GM18508 (cell line): ENCODE data around the gene PCP2.

Experiments
- ATAC-seq: cut with Tn5 transposase; IDR thresholded peaks from one replicate; pipeline ENCODE4 v1.9.1; 2021; ENCODE audit warnings: moderate number of reproducible peaks; ENCODE audit not compliant: insufficient read depth, unreplicated experiment

The PCP2 gene

DNA sequence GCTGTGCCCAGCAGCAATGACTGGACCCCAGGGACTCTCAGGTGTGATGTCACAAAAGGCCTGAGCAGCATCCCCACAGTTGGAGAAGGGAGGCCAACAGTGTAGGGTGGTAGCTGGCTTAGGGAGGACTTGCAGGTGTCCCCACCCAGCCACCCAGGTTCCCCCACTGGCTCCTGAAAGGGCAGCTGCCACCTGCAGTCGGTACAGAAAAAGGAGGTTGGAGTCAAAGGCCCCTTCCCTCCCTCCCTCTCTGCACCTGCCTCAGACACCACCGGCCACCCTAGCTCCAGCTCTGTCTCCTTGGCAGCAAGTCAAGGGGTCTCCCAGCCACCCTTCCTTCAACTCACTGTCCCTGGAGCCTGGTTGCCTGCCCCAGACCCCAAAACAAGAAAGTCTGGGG lies at the start of gene PCP2:
Gene PCP2 (minus strand): TSS at position 22 of the 400 bp plus-strand sequence. CDS start 262 bp downstream, outside the sequence.
- no peak for ATAC-seq

DNA sequence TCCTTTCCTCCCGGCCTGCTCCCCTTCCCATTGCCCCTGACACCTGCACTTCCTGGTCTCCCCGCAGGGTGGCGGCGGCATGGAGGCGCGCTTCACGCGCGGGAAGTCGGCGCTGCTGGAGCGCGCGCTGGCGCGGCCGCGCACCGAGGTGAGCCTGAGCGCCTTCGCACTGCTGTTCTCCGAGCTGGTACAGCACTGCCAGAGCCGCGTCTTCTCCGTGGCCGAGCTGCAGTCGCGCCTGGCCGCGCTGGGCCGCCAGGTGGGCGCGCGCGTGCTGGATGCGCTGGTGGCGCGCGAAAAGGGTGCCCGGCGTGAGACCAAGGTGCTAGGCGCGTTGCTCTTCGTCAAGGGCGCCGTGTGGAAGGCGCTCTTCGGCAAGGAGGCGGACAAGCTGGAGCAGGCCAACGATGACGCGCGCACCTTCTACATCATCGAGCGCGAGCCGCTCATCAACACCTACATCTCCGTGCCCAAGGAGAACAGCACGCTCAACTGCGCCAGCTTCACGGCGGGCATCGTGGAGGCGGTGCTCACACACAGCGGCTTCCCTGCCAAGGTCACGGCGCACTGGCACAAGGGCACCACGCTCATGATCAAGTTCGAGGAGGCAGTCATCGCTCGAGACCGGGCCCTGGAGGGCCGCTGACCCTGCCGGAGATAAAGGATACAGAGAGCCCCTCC lies 48.8 kb upstream of the PCP2 start:
- no peak for ATAC-seq

DNA sequence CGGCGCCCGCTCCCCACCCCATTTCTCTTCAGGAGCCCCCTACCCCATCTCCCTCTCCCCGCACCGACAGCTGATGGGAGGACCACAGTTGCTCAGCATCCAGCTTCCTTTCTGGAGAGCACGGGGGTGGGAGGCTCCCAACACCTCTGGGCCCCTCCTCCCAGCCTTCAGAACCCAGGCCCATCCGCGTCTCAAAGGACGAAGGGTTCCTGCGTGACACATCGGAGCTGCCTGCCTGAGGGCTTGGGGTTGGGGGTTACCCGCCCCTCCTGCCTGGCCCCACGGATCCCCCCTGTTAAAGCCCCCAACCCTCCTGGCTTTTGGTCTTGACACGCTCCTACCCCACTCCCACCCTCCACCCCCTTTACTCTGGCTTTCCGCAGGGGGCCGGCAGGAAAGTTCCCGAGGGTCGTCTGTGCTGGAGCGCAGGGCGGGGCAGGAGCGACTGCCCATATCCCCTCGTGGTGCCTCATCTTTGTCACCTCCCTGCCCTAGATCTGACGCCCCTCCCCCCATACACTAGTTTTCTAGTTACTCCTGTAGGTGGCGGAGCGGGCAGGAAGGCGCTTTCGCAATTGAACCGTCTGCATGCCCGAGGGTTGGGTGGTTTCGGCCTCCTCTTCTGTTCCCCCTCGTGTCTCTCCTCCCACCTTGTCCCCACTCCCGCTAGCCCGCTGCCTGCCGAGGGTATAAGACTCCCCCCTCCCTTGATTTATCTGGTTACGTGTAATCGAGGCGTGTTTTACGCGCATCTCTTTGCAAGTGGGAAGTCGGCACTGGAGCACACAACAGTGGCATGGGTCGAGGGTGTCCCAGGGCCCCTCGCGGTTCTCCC lies 48.0 kb upstream of the PCP2 start:
- ATAC-seq = no peak

DNA sequence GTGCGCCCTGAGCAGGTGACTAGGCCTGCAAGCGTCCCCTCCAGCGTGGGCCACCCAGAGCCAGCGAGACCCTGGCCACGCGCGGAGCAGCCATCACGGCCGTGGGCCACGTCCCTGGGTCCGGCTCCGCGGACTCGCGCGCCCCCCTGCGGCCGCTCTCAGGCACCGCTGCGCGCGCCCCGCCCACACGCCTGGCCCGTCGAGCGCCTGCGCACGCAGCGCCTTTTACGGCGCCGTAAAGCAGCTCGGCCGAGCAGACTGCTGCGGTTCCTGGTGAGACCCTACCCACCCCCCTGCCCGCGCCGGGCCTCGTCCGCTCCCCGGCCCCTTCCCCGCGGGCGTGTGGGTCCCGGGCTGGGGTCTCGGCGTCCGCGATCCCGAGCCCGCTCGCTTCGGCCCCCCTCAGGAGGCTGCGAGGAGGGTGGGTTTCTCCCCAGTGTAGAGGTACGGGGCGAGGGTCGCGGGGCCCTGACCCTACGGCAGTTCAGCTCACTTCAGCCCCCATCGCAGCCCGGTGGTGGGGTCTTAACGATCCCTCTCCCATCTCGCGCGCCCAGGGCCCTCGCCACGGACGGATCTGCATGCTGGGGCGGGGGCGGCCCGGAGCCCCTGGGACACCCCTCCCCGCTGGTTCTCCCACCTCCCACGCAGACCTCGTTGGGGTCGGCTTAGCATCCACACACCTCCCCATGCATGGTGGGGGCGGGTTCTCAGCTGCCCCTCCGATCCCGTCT lies 47.3 kb upstream of the PCP2 start, which contains the start of gene TRAPPC5:
Gene TRAPPC5 (plus strand): TSS at position 228 of the 734 bp plus-strand sequence. CDS start 1,421 bp downstream, outside the sequence.
- no peak for ATAC-seq

DNA sequence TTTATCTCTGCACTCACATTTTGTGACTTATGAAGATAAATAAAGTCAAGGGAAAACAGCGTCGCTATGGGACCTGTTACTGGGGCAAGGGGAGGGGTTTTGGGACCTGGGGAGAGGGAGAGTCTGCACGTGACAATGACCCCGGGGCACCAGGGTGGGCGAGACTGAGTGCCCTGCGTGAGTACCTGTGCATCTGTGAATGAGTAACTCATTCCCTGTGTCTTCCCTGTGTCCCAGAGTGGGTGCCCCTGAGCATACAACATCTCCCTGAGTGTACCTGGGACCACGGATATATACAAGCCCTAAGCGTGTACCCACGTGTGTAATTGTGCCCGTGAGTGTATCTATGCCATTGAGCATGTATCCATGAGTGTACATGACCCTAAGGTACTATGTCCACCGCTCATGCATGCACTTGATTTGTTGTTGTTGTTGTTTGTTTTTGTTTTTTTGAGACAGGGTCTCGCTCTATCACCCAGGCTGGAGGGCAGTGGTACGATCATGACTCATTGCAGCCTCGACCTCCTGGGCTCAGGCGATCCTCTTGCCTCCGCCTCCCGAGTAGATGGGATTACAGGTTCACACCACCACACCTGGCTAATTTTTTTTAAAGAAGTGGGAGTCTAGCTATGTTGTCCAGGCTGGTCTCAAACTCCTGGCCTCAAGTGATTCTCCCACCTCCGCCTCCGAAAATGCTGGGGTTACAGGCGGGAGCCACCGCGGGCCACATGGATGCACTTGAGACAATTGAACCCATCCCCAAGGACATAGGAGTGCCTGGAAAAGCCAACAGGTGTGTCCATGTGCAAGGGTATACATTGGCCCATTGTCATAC lies 46.5 kb upstream of the PCP2 start:
- ATAC-seq = no peak

DNA sequence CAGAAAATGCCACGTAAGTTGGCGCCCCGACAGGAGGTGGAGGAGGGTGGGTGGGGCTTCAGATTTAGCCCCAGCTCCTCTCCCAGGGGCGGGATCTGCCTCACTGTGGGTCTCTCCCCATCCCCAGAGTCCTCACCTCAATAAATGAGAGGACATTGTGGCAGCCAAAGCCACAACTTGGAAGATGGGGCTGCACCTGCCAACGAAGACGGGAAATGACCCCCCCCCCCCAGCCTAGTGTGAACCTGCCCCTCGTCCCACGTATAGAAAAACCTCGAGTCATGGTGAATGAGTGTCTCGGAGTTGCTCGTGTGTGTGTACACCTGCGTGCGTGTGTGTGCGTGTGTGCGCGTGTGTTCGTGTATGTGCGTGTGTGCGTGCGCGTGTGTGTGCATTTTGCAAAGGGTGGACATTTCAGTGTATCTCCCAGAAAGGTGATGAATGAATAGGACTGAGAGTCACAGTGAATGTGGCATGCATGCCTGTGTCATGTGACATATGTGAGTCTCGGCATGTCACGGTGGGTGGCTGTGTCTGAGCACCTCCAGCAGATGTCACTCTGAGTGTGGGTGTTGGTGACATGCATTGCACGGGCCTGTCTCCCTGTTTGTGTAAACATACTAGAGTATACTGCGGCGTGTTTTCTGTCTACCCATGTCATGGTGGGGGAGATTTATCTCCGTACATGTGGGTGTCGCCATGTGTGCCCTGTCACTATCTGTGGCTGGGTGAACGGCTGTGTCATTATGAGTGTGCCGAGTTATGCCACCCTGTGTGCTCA lies 45.6 kb upstream of the PCP2 start:
- no peak for ATAC-seq

DNA sequence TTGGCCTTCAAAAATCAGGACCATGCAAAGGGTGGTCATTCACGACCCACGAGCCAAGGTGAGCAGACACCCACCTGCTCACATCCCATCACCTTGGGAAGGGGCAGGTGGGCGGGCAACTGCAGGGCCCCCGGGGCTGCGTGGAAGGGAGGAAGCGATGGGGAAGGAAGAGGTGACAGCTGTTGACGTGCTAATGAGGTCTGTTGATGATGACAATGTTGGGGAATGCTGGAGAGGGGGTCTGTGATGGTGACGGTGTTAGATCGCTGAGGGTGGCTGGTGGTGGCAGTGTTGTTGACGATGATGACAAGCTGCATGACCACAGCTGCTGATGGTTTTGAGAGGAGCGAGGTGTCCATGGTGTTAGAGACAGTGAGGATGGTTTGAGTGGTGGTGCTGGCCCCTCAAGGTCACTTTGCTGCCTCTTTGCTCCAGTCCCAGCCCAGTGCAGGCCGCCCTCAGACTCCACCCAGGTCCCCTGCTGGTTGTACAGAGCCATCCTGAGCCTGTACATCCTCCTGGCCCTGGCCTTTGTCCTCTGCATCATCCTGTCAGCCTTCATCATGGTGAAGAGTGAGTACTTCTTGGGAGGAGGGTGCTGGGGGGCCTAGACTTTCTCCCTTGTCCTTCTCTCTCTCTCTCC lies 44.3 kb upstream of the PCP2 start:
- no peak for ATAC-seq

DNA sequence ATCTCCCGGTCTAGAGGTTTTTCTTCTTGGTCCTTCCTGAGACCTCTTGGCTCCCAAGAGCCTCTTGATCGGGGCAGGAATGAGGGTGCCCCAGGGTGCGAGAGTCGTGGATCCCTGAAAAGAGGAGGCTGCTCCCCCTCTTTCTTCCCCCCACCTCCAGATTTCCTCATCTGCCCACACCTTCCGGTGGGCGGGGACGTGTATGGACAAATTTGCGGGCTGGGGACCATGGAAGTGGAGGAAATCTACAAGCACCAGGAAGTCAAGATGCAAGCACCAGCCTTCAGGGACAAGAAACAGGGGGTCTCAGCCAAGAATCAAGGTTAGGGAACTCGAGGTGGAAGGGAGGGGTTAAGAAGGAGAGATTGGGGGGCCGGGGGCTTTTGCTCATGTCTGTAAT lies 43.3 kb upstream of the PCP2 start, which contains the start of gene MCEMP1:
Gene MCEMP1 (plus strand): TSS at position 237 of the 400 bp plus-strand sequence. CDS start 31 bp downstream, at position 268.
- no peak for ATAC-seq

DNA sequence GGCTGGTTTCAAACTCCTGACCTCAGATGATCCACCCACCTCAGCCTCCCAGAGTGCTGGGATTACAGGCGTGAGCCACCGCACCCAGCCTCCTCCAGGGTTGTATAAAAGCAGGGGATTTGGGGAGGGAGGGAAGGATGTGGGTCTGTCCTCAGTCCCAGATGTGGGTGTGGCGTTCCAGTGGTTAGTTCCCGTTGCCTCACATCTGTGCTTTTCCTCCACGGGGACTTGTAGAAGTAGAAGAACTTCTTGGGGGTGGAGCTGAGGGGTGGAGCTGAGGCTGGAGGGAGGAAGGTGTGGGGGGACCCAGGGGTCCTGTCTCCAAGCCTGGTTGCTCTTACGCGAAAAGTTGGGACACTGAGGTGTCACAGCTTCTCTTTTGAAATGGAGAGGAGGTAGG lies 42.9 kb upstream of the PCP2 start:
- ATAC-seq = no peak

DNA sequence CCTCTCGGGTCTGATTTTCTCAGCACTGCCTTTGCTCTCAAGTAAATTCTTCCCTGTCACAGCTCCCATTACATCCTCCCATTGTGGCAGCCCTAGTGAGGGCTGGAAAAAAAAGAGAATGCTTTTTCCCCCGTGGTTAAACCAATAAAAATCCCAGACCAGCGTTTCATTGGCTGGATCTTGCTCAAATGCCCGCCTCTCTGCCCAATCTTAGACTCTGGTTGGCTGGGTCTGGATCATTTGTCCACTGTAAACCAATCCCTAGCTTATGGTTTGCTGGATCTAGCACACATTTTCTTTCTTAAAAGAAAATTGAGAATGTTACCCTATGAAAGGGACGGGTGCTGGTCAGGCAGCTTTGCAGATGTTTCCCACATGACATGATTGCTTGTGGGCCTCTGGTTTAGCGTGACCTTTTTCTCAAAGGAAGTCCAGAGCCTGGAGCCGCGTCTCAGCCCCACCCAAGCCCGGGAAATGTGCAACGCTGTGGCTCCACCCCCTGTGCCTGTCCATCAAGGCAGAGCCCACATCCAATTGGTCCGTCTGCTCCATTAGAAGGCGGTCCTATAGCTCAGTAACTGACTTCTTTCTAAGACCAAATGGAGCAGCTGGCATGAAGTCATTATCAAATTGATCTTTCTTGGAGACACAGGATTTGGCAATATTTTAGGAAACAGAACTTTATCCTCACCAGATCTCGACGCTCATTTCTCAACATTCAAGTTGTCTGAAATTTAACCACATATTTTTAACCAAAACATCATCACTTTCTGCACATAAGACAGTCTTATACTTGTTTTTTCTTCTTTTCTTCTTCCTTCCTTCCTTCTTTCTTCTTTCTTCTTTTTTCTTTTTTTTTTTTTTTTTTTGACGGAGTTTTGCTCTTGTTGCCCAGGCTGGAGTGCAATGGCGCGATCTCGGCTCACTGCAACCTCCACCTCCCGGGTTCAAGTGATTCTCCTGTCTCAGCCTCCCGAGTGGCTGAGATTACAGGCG lies 40.8 kb upstream of the PCP2 start:
- ATAC-seq = no peak

DNA sequence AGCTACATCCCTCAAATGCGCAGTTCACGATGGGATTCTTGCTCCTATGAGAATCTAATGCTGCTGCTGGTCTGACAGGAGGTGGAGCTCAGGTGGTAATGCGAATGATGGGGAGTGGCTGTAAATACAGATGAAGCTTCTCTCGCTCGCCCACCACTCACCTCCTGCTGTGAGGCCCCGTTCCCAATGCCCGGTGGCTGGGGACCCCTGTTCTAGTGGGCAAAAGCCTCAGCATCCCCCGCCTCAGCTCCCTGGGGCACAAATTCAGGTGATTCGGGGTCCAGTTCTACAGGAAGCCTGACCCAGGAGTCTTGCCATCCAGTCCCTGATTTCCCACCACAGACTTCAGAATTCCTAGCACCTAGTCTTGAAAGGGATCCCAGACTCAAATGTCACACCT lies 39.0 kb upstream of the PCP2 start:
- ATAC-seq = no peak

DNA sequence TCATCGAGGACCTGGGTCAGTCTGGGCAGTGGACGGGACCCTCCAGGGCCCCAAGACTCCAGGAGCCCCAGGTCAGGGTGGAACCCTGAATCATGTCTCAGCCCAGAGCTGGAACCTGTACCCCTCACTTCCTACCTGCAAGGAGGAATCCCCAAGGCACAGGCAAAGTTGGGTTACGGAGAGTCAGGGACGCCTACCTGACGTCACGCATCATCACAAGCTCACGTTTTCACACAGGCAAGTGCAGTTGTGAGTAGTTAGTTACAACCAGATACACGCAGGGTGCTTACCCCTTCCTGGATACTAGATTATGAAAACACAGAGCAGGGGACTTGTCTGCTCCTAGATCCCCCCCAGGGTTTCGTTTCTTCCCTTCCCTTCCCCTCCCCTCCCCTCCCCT lies 37.3 kb upstream of the PCP2 start:
- ATAC-seq = no peak

DNA sequence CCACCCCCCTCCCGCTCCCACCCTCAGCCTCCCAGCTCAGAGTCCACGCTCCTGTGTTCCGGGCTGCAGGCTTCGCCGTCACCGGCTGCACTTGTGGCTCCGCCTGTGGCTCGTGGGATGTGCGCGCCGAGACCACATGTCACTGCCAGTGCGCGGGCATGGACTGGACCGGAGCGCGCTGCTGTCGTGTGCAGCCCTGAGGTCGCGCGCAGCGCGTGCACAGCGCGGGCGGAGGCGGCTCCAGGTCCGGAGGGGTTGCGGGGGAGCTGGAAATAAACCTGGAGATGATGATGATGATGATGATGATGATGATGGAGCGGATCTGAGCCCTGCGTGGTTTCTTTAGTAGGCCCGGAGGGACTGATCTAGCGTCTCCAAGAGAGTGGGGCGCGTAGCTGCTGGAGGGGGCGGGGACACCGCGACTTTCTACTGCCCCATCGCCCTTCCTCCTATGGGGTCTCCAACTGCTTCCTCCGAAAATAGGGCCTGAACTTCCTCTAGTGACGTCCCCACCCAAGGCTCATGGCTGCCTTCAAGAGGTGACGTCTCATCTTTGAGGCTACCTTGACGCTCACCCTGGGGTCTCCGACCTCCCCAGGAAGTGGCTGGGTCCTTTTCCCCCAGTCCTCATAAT lies 36.7 kb upstream of the PCP2 start:
- no peak for ATAC-seq

DNA sequence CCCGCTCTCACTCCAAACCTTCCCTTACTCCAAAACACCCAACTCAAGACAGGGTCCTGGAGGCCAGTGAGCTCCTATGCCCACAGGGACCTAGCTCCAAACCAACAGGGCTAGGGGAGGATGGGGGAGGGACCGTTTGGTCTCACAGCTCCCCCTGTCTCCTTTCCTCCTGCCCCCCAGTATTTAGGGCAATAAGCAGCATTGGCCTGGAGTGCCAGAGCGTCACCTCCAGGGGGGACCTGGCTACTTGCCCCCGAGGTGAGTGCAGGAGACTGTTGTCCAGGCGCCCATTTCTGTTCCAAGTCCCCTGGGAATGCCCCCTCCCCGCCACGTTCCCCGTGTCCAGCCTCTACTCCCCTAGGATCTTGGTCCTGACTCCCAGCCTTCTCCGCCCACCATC lies 36.1 kb upstream of the PCP2 start:
- no peak for ATAC-seq

DNA sequence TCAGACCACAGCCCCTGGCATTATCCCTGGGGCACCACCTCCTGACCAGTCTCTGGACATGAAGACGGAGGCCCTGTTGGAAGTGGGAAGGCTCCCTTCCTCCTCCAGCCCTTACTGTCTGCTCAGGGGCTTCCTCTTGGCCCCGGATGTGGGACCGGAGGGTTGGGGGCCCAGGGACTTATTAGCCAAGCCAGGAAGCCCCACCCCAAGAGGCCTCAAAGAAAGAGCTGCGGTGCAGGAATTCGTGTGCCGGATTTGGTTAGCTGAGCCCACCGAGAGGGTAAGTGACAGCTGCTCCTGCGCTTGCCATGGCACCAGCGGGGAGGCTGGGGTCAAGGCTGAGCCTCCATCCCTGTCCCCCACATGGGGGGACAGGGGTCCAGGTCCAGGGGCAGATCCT lies 35.3 kb upstream of the PCP2 start, which contains the start of gene RETN:
Gene RETN (plus strand): TSS at position 208 of the 400 bp plus-strand sequence. CDS start 278 bp downstream, outside the sequence.
- ATAC-seq = no peak

DNA sequence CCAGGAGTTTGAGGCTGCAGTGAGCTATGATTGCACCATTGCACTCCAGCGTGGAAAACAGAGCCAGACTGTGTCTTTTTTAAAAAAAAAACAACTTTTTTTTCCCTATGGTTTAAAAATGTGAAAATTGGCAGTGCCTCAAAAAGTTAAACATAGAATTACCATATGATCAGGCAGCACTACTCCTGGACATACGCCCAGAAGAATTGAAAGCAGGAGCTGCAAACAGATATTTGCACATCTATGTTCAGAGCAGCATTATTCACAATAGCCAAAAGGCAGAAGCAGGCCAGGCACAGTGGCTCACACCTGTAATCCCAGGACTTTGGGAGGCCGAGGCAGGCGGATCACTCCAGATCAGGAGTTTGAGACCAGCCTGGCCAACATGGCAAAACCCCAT lies 31.6 kb upstream of the PCP2 start:
- no peak for ATAC-seq

DNA sequence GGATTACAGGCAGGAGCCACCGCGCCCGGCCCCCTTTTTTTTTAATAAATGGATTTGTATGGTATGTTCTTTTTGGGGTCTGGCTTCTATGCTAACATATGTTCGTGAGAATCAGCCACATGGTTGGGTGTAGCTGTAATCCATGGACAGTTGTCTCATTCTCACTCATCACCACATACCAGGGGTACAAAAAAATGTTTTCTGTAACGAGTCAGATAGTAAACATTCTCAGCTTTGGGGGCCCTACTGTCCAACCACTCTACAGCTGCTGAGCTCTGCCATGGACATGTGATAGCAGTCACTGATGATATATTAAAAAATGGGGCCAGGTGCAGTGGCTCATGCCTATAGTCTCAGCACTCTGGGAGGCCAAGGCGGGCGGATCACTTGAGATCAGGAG lies 30.2 kb upstream of the PCP2 start:
- ATAC-seq = no peak
